Measurements from ENCODE around the gene NDOR1.

DNA sequence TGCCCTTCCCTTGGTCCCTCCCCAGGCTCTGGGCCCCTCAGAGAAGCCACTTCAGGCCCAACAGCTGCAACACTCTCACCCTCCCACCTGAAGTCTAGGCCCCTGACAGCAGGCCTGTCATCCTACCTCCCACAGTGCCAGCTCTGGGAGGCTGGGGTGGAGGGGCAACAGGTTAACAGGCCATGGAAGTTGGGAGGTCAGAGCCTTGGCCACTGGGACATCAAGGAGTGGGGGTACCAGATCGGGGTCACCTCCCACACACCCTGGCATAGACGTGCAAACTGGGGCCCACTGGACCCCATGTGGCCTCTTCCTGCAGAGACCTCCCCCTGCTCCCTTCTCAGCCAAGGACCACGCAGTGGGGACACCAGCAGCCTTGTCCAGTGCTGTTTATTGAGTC, 14.3 kb upstream of the NDOR1 start:
- TF ChIP-seq, protein P1, sequence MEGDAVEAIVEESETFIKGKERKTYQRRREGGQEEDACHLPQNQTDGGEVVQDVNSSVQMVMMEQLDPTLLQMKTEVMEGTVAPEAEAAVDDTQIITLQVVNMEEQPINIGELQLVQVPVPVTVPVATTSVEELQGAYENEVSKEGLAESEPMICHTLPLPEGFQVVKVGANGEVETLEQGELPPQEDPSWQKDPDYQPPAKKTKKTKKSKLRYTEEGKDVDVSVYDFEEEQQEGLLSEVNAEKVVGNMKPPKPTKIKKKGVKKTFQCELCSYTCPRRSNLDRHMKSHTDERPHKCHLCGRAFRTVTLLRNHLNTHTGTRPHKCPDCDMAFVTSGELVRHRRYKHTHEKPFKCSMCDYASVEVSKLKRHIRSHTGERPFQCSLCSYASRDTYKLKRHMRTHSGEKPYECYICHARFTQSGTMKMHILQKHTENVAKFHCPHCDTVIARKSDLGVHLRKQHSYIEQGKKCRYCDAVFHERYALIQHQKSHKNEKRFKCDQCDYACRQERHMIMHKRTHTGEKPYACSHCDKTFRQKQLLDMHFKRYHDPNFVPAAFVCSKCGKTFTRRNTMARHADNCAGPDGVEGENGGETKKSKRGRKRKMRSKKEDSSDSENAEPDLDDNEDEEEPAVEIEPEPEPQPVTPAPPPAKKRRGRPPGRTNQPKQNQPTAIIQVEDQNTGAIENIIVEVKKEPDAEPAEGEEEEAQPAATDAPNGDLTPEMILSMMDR (IDR thresholded peaks at IDR 0.05; ENCODE audit: poor library complexity): no peak
- TF ChIP-seq EZH2 (IDR thresholded peaks at IDR 0.05; ENCODE audit: borderline replicate concordance): no peak

All from hepatocyte (in vitro differentiated cells).